PFSK-1 (cell line): ENCODE results near the gene AK8.

Experiments
- FOXP2 ChIP-seq: optimal IDR thresholded peaks from 2 replicates; pipeline ENCODE3; 2011; ENCODE audit warnings: borderline replicate concordance, control low read depth, inconsistent platforms; ENCODE audit not compliant: insufficient read depth; ENCODE audit errors: extremely low read length, extremely low read depth
- POLR2AphosphoS5 ChIP-seq: IDR thresholded peaks from 2 replicates; pipeline ENCODE4 v1.6.1; 2012; ENCODE audit warnings: low read depth, mild to moderate bottlenecking, control low read depth, low read length, moderate library complexity
- REST ChIP-seq, 2 experiments: IDR thresholded peaks; 2 replicates each; pipeline versions ENCODE4 v1.6.1 to v1.8.0; 2011 to 2012; ENCODE audit warnings: low read depth in 2 of 2, low read length in 2 of 2, control low read depth in 1 of 2, inconsistent platforms in 1 of 2, mild to moderate bottlenecking in 1 of 2, moderate library complexity in 1 of 2; ENCODE audit not compliant: insufficient read depth in 1 of 2
- SIN3A ChIP-seq: IDR thresholded peaks from 2 replicates; pipeline ENCODE4 v1.6.1; 2012; ENCODE audit warnings: mild to moderate bottlenecking, low read length, moderate library complexity, borderline replicate concordance; ENCODE audit not compliant: insufficient read depth
- TAF1 ChIP-seq: IDR thresholded peaks from 2 replicates; pipeline ENCODE4 v1.6.1; 2012; ENCODE audit warnings: low read length, control low read depth, borderline replicate concordance; ENCODE audit not compliant: insufficient read depth

Gene AK8

DNA sequence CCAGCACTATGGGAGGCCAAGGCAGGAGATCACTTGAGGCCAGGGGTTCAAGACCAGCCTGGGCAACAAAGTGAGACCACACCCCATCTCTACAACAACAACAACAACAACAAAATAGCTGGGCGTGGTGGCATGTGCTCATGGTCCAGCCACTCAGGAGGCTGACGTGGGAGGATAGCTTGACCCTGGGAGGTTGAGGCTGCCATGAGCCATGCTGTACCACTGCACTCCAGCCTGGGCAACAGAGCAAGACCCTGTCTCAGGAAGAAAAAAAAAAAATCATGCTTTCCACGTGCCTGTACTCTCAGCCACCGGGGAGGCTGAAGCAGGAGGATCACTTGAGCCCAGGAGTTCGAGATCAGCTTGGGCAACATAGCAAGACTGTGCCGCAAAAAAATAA is 36.8 kb upstream of the AK8 start:
- no peak for TF ChIP-seq TAF1
- no peak for TF ChIP-seq FOXP2
- TF ChIP-seq SIN3A: no peak
- TF ChIP-seq POLR2AphosphoS5: no peak
- TF ChIP-seq REST (IDR thresholded peaks at IDR 0.05; ENCODE audit: insufficient read depth in 1 of 2, low read depth in 2 of 2, low read length in 2 of 2): no peak

- no peak for TF ChIP-seq POLR2AphosphoS5
- TF ChIP-seq SIN3A: no peak
- TF ChIP-seq FOXP2: no peak
- TF ChIP-seq REST (IDR thresholded peaks at IDR 0.05; ENCODE audit: insufficient read depth in 1 of 2, low read depth in 2 of 2, low read length in 2 of 2): no peak
Measured at GRCh38 chr9:132912131-132912530, 34.0 kb upstream of the AK8 start.

GRCh38 chr9:132910376-132910775 is 32.3 kb upstream of the AK8 start:
- TF ChIP-seq FOXP2: no peak
- TF ChIP-seq SIN3A: no peak
- no peak for TF ChIP-seq REST (IDR thresholded peaks at IDR 0.05; ENCODE audit: insufficient read depth in 1 of 2, low read depth in 2 of 2, low read length in 2 of 2)
- TF ChIP-seq POLR2AphosphoS5: no peak
- no peak for TF ChIP-seq TAF1

- no peak for TF ChIP-seq TAF1
- TF ChIP-seq FOXP2: no peak
- no peak for TF ChIP-seq REST (IDR thresholded peaks at IDR 0.05; ENCODE audit: insufficient read depth in 1 of 2, low read depth in 2 of 2, low read length in 2 of 2)
- TF ChIP-seq SIN3A: no peak
- TF ChIP-seq POLR2AphosphoS5: no peak
Measured at GRCh38 chr9:132909311-132909710, 31.2 kb upstream of the AK8 start.

GRCh38 chr9:132908635-132909034 is 30.6 kb upstream of the AK8 start:
- TF ChIP-seq FOXP2 (no peak), REST (IDR thresholded peaks at IDR 0.05; ENCODE audit: insufficient read depth in 1 of 2, low read depth in 2 of 2, low read length in 2 of 2) (no peak), POLR2AphosphoS5 (no peak), TAF1 (no peak)
